NCI-H1694 treated with DMSO at 0.1 percent for 48 hours (cell line): Measurements from ENCODE around the gene GATA2.
A peak's percentile ranks its signal among the peaks of the same experiment; 100 is the strongest.

Source experiments
- DNase-seq: peaks from one replicate; lab custom pipeline; 2025; lab: John Stamatoyannopoulos, UW

Gene GATA2

GRCh38 chr3:128473180-128473519 lies 19.9 kb downstream of the GATA2 start:
- peak; percentile 93 for DNase-seq

DNA sequence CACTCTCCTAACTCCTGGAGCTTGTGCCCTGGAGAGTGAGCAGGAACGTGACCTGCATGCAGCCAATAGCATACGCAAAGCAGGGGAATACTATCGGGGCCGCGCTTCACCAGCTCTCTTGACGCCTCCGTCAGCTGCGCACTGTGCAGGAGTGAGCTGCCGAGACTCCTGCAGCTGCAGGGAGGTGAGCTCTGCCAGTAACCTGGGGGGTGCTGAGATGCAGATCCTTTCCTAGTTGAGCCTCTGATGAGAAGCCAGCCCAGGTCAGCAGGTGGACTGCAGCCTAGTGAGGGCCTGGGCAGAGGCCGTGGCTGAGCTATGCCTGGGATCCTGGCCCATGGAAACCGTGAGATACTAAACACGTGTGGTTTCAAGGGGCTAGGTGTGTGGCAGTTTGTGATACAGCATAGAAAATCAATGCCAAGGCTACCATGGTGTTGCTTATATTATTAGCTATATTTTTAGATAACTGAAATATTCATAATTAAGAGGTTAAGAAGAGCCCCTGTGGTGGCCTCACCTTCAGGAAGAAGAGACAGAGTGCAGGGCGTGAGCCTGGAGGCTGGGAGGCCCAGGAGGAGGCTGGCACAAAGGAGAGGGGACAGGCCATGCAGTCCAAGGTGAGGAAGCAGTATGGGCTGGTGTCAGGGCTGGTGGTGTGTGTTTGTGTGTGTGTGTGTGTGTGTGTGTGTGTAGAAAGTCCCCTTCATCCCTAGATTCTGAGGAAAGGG lies 20.4 kb downstream of the GATA2 start:
- no peak for DNase-seq

- DNase-seq = no peak
Measured at GRCh38 chr3:128471720-128472119, 21.3 kb downstream of the GATA2 start.

DNA sequence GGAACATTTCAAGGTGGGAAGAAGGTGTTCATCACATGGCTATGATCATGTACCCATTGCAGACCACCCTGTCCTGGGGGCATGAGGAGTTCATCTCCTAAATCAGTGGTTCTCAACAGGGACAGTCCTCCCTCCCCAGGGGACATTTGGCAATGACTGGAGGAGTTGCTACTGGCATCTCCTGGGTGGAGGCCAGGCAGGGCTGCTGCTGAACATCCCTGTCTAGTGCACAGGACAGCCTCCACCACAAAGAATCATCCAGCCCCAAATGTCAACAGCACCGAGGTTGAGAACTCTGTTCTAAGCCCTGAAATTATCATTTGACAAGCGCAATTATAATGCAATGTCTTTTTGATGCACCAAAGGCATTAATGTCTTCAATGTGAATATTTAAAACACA lies 21.9 kb downstream of the GATA2 start:
- DNase-seq = no peak

- DNase-seq = no peak
Measured at GRCh38 chr3:128470134-128470899, 22.7 kb downstream of the GATA2 start.

DNA sequence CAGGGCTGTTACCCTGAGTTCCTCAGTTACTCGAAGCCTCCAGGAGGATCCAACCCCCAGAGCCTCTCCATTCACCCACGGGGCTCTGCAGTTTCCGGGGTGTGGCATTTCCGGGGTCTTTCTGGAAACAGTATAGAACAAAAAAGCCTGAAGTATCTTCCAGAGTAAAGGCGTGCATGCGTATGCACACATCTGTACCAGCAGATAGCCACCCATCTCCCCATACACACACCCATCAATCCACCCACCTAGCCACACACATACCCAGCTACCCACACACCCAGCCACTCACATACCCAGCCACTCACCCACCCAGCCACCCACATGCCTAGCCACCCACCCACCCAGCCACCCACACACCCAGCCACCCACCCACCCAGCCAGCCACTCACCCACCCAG lies 23.4 kb downstream of the GATA2 start:
- no peak for DNase-seq

DNA sequence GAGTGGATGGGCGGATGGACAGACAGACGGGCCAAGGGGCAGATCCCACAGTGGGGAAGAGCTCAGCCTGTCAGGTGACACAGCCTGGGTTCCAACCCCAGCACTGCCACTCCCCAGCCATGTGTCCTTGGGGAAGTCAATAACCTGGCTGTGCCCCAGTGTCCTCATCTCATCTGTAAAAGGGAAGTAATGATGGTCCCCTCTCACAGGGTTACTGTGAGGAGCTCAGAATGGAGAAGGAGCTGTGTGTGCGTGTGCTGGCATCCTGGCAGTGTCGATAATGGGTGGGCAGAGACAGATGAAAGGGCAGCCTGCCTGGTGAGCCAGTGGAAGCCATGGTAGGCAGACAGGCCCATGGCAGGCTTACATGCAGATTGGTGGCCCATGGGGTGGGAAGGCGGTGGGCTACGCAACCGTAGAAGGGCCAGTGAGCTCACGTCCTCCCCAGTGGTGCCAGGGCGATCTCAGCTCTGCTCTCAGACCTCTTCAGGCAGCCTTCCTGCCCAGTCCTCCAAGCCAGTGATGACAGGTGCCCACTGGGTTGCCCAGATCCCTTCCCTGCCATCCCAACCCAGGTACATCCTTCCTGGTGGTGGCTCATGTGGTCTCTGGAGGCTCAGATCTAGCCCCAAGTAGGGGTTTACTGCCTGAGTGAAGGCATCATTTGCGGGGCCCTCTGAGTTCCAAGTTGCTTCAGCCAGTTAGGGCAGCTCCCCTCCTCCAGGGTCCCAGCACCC lies 24.0 kb downstream of the GATA2 start:
- DNase-seq = no peak

GRCh38 chr3:128468285-128468790 lies 24.7 kb downstream of the GATA2 start:
- DNase-seq = no peak

GRCh38 chr3:128466840-128467541 lies 26.0 kb downstream of the GATA2 start, which contains the start of gene DNAJB8:
TSS of gene DNAJB8 (minus strand) at chr3:128466890. CDS start at chr3:128463245, 3,645 bp downstream.
- no peak for DNase-seq

DNA sequence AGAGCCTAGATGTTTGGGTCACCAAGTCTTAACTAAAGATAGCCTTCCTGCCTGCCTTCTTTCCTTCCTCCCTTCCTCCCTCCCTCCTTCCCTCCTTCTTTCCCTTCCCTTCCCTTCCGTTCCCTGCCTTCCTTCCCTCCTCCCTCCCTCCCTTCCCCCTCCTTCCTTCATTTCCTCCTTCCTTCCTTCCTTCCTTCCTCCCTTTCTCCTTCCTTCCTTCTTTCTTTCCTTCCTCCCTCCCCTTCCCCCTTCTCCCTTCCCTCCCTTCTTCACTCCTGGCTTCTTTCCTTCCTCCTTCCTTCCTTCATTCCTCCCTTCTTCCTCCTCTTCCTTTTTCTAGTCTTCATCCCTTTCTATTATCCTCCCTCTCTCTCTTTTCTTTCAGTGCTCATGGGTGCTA lies 28.3 kb downstream of the GATA2 start:
- no peak for DNase-seq

GRCh38 chr3:128464188-128464587 lies 28.8 kb downstream of the GATA2 start:
- no peak for DNase-seq

DNA sequence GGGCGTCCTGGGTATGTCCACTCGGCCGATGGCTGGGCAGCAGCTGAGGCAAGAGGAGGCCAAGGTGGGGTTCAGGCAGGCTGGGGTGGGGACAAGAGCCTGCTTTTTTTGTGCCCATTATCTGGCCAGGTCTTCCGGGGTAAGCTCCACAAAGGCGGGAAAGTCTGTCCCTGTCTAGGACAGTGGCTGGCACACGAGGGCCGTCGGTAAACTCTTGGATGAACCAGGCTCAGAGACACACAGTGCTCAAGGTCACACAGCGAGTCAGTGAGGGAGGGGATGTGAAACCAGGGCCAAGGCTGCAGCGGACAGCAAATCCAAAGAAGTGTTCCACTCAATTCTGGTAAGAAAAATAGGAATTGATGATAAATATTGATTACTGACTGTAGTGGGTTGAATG lies 29.2 kb downstream of the GATA2 start:
- DNase-seq = no peak

DNA sequence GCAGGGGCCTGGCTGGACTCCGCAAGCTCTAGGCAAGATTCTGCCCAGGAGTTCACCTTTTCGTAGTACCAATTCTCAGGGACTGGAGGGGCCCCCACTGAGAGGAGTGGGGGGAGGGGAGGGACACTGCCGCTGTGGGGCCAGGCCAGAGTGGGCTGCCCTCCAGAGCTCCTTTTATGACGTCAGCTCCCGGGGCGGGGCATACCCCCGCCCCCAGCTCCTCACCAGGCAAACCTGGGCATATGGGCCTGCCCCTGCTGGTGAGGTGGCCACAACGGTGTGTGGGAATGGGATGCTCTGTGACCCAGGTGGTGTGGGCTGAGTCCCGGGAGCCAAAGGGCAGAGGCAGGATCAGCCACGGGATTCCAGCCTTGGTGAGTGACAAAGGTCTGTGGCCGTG lies 29.6 kb downstream of the GATA2 start:
- no peak for DNase-seq

DNA sequence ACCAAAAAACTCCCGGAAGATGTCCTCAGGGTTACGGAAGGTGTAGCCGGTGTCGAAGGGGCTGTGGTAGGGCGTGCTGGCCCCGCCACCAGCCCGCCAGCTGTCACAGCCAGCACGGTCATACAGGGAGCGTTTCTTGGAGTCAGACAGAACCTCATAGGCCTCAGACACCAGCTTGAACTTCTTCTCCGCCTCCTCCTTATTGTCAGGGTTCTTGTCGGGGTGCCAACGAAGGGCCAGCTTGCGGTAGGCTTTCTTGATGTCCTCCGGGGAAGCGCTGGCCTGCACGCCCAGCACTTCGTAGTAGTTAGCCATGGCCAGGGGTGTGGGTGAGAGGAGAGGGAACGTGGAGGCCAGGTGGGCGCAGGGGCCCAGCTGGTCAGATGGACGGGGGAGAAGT lies 30.1 kb downstream of the GATA2 start:
- DNase-seq = no peak

DNA sequence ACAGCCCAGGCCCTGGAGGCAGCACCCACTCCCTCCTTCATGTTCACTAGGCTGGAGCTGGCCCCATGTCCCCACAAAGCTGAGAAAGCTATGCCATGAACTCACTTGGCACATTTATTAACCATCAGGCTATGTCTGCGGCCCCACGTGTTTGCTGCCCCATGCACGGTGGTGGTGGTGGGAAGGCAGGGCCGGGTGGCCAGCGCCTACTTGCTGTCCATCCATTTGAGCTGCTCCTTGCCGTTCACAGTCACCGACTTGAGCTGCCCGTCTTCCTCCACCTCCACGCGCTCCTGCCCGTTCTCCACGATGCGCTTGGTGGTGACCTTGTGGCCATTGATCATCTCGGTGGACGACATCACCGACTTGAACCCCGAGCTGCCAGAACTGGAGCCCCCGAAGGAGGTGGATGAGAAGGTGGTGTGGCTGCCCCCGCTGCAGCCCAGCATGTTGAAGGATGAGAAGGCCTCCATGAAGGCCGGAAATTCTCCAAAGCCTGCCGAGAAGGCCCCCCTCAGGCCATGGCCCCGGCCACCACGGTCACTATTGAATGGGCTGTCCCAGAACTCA lies 30.6 kb downstream of the GATA2 start:
- DNase-seq = no peak

DNA sequence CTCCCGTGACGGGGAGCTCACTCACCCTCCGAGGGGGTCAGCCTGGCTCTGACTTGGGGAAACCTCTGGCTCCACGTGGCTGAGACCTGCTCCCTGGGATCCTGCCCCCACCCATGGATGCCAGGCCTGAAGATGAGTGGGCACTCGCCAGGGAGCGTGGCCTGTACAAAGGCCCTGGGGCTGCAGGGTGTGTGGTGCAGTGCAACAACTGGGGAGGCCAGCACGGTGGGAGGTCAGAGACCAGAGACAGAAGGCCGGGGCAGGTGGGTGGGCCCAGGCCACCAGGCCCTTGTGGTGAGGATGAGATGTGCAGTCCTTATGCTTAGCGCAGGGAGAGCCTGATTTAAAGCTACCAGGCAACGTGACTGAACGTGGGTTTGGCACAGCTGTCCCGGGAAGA lies 31.3 kb downstream of the GATA2 start:
- no peak for DNase-seq

- DNase-seq = no peak
Measured at GRCh38 chr3:128459461-128459820, 33.6 kb downstream of the GATA2 start.

- no peak for DNase-seq
Measured at GRCh38 chr3:128458746-128459460, 34.1 kb downstream of the GATA2 start.

GRCh38 chr3:128457937-128458336 lies 35.1 kb downstream of the GATA2 start:
- no peak for DNase-seq

DNA sequence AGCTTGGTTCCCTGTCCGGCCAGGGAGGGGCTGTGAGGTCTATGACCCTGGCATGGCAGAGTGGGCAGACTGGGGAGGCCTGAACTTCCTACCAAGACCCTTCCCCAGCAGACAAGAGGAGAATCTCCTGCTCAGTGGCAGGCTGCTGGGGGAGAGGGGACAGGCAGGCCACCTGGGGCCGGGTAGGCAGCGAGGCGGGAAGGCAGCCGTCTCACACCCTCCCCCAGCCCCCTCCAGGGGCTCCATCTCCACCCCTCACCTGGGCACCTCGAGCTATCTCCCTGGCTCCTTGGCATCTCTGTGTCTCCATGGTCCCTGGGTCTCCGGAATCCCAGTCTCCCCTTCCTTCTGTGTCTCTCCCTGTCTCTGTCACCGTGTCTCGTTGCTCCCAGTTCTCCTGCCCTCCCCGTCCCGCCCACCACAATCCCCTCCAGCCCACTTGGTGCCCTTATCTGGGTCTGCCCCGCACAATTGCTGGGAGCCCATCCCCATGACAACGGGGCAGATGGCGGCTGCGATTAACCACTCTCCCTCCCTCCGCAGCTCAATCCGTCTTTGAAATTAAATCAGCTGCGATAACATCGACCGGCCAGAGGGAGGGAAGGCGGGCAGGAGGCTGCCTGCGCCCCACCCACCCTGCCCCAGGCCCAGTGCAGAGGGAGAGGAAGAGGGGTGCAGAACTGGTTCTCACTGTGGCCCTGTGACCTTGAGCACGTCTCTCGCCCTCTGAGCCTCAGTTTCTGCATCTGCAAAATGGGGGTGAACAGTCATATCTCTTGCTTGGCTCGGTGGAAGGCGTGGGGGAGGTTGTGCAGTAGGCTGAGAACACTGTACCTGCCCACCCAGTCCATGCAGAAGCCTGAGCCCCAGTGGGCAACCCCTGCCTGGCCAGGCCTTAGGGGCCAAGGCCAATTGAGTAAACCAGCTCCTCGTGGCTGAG lies 36.0 kb downstream of the GATA2 start:
- no peak for DNase-seq
